SIG-M5 treated with dmso at 0.1 percent for 504 hours (cell line): ENCODE measurements around the gene SMAP2.
"Not testable (repeated sequence)": the region's sequence is repeated elsewhere in the genome, so short reads cannot be mapped to it uniquely, and the experiment has no call there.

Experiments used
- DNase-seq: peaks from one replicate; lab custom pipeline; 2025; ENCODE audit not compliant: unreplicated experiment; lab: John Stamatoyannopoulos, UW

Gene SMAP2

GRCh38 chr1:40373323-40374283 is at the start of gene SMAP2:
SMAP2 (plus strand) TSS chr1:40373727; CDS start chr1:40374121, 394 bp downstream.
- peak; percentile 89 for DNase-seq

GRCh38 chr1:40331403-40331802 is 42.1 kb upstream of the SMAP2 start:
- DNase-seq = not testable (repeated sequence)

- DNase-seq = no peak
These were observed 40.8 kb upstream of the SMAP2 start for GRCh38 chr1:40332695-40333094.

DNA sequence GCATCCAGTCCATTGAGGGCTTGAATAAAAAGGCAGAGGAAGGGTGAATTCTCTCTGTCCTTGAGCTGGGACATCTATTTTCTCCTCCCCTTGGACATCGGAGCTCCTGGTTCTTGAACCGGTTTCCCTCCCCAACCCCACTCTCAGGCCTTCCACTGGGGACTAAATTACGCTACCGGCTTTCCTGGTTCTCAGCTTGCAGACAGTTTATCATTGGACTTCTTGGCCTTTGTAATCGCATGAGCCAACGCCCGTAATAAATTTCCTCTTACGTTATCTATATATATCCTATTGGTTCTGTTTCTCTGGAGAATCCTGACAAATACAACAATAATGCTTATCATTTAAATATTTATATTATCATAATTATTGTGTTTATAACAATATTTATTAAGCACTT is 36.1 kb upstream of the SMAP2 start:
- DNase-seq = no peak

GRCh38 chr1:40338745-40339419 is 34.6 kb upstream of the SMAP2 start:
- DNase-seq = peak; percentile 29

- no peak for DNase-seq
These were observed 33.9 kb upstream of the SMAP2 start for GRCh38 chr1:40339420-40340323.

- no peak for DNase-seq
These were observed 31.8 kb upstream of the SMAP2 start for GRCh38 chr1:40341491-40342380.

GRCh38 chr1:40342381-40342717 is 31.2 kb upstream of the SMAP2 start:
- not testable (repeated sequence) for DNase-seq

- peak; percentile 73 for DNase-seq
These were observed 28.9 kb upstream of the SMAP2 start for GRCh38 chr1:40344597-40344996.

GRCh38 chr1:40350391-40350790 is 23.1 kb upstream of the SMAP2 start:
- no peak for DNase-seq

GRCh38 chr1:40351124-40351523 is 22.4 kb upstream of the SMAP2 start:
- no peak for DNase-seq

- DNase-seq = no peak
These were observed 21.4 kb upstream of the SMAP2 start for GRCh38 chr1:40352126-40352525.

- DNase-seq = no peak
These were observed 20.4 kb upstream of the SMAP2 start for GRCh38 chr1:40353082-40353481.

- DNase-seq = no peak
These were observed 15.9 kb upstream of the SMAP2 start for GRCh38 chr1:40357625-40358024.

GRCh38 chr1:40360631-40361030 is 12.9 kb upstream of the SMAP2 start:
- no peak for DNase-seq

GRCh38 chr1:40361201-40361600 is 12.3 kb upstream of the SMAP2 start:
- DNase-seq = no peak

GRCh38 chr1:40361637-40362036 is 11.9 kb upstream of the SMAP2 start:
- no peak for DNase-seq

- no peak for DNase-seq
These were observed 11.3 kb upstream of the SMAP2 start for GRCh38 chr1:40362199-40362598.

GRCh38 chr1:40362699-40363098 is 10.8 kb upstream of the SMAP2 start:
- DNase-seq = no peak

DNA sequence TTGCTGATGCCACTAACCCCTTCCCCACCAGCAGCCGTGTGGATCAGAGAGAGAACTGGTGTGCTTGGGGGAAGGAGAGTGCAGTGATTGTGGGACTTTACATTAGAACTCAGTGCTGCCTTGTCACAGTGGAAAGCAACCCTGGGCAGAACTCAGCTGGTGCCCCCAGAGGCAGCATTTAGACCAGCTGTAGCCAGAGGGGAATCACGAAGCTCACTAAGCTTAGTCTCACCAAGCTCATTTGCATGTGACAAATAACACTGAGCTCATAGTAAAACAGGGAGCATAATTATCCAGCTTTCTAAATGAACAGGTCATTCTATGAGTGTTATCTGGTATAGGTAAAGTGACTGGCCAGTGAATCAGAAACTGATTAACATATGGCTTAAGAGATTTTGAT is 9.8 kb upstream of the SMAP2 start:
- DNase-seq = no peak
